H9 (cell line): ENCODE measurements around the gene TMEM38A. TPM values are rescaled to one million over a fixed set of nuclear protein-coding genes. Genes with fewer than 3 reads are reported as not detected.

Experiments
- DNase-seq: peaks from one replicate; pipeline ENCODE4 v3.0.0-alpha.2; 2017
- H2AFZ ChIP-seq: one replicate; pipeline ENCODE4 v1.6.1; 2013; ENCODE audit warnings: mild to moderate bottlenecking, low read length, control low read depth, moderate library complexity
- H2AK5ac ChIP-seq: 2 replicates; pipeline ENCODE4 v1.6.1; 2013; ENCODE audit warnings: low read length, control low read depth, mixed read lengths; ENCODE audit not compliant: insufficient read length
- H2BK120ac ChIP-seq: one replicate; pipeline ENCODE4 v1.6.1; 2013; ENCODE audit warnings: low read depth, mild to moderate bottlenecking, low read length, control low read depth, inconsistent platforms; ENCODE audit not compliant: poor library complexity, severe bottlenecking
- H2BK12ac ChIP-seq: 2 replicates; pipeline ENCODE4 v1.6.1; 2013; ENCODE audit warnings: low read length, control low read depth, mixed read lengths, low read depth; ENCODE audit not compliant: insufficient read length
- H2BK15ac ChIP-seq: 2 replicates; pipeline ENCODE4 v1.6.1; 2013; ENCODE audit warnings: low read depth, low read length, control low read depth
- H2BK20ac ChIP-seq: one replicate; pipeline ENCODE4 v1.6.1; 2013; ENCODE audit warnings: low read depth, mild to moderate bottlenecking, low read length, control low read depth, inconsistent platforms; ENCODE audit not compliant: poor library complexity, severe bottlenecking
- H2BK5ac ChIP-seq: 2 replicates; pipeline ENCODE4 v1.6.1; 2013; ENCODE audit warnings: low read length, control low read depth, mixed read lengths; ENCODE audit not compliant: insufficient read length
- H3K14ac ChIP-seq: 2 replicates; pipeline ENCODE4 v1.6.1; 2013; ENCODE audit warnings: low read length, control low read depth; ENCODE audit not compliant: insufficient read depth
- H3K18ac ChIP-seq: 2 replicates; pipeline ENCODE4 v1.6.1; 2013; ENCODE audit warnings: low read depth, mild to moderate bottlenecking, mixed read lengths, low read length, control low read depth; ENCODE audit not compliant: insufficient read length
- H3K23ac ChIP-seq: 2 replicates; pipeline ENCODE4 v1.6.1; 2013; ENCODE audit warnings: low read length, control low read depth, mixed read lengths, low read depth; ENCODE audit not compliant: insufficient read length
- H3K23me2 ChIP-seq: 2 replicates; pipeline ENCODE4 v1.6.1; 2013; ENCODE audit warnings: low read depth, mild to moderate bottlenecking, mixed read lengths, low read length, control low read depth; ENCODE audit not compliant: insufficient read length, poor library complexity, severe bottlenecking
- H3K27ac ChIP-seq: 2 replicates; pipeline ENCODE4 v1.5.1; 2013; ENCODE audit warnings: low read length, control low read depth, mixed read lengths, low read depth; ENCODE audit not compliant: insufficient read length
- H3K27me3 ChIP-seq: 2 replicates; pipeline ENCODE4 v1.6.1; 2013; ENCODE audit warnings: low read length, control low read depth, inconsistent platforms; ENCODE audit not compliant: insufficient read depth
- H3K4ac ChIP-seq: 2 replicates; pipeline ENCODE4 v1.6.1; 2013; ENCODE audit warnings: low read depth, mild to moderate bottlenecking, control low read depth, inconsistent platforms, low read length, moderate library complexity
- H3K4me1 ChIP-seq: 2 replicates; pipeline ENCODE4 v1.6.1; 2013; ENCODE audit warnings: low read length, control low read depth, inconsistent platforms; ENCODE audit not compliant: insufficient read depth
- H3K4me2 ChIP-seq: 2 replicates; pipeline ENCODE4 v1.6.1; 2013; ENCODE audit warnings: low read length, control low read depth, mixed read lengths; ENCODE audit not compliant: insufficient read length, insufficient read depth
- H3K56ac ChIP-seq: 2 replicates; pipeline ENCODE4 v1.6.1; 2013; ENCODE audit warnings: low read depth, mild to moderate bottlenecking, mixed read lengths, low read length, control low read depth; ENCODE audit not compliant: insufficient read length
- H3K79me1 ChIP-seq: 2 replicates; pipeline ENCODE4 v1.6.1; 2013; ENCODE audit warnings: low read depth, mild to moderate bottlenecking, moderate library complexity, low read length, control low read depth, inconsistent platforms; ENCODE audit not compliant: insufficient read depth, poor library complexity, severe bottlenecking
- H3K79me2 ChIP-seq: 2 replicates; pipeline ENCODE4 v1.6.1; 2013; ENCODE audit warnings: low read length, control low read depth, inconsistent platforms; ENCODE audit not compliant: insufficient read depth
- H3K9ac ChIP-seq: 2 replicates; pipeline ENCODE4 v1.6.1; 2013; ENCODE audit warnings: low read length, control low read depth, mixed read lengths; ENCODE audit not compliant: insufficient read length; ENCODE audit errors: extremely low read depth
- H3K9me3 ChIP-seq: one replicate; pipeline ENCODE4 v1.6.1; 2013; ENCODE audit warnings: low read depth, low read length, inconsistent platforms; ENCODE audit not compliant: control insufficient read depth
- H3T11ph ChIP-seq: one replicate; pipeline ENCODE4 v1.6.1; 2013; ENCODE audit warnings: mild to moderate bottlenecking, low read length, control low read depth, inconsistent platforms
- H4K20me1 ChIP-seq: one replicate; pipeline ENCODE4 v1.6.1; 2013; ENCODE audit not compliant: control insufficient read depth, insufficient read length, insufficient read depth
- H4K5ac ChIP-seq: 2 replicates; pipeline ENCODE4 v1.6.1; 2013; ENCODE audit warnings: low read depth, mild to moderate bottlenecking, mixed read lengths, low read length, control low read depth; ENCODE audit not compliant: insufficient read length
- H4K8ac ChIP-seq: replicated peaks from 2 replicates; pipeline ENCODE4 v1.6.1; 2013; ENCODE audit warnings: low read length, control low read depth, mixed read lengths, low read depth; ENCODE audit not compliant: insufficient read length
- H4K91ac ChIP-seq: 2 replicates; pipeline ENCODE4 v1.6.1; 2013; ENCODE audit warnings: low read depth, mild to moderate bottlenecking, moderate library complexity, mixed read lengths, low read length, control low read depth; ENCODE audit not compliant: insufficient read length
- H3K27ac Mint-ChIP-seq, 3 experiments: 2 replicates in 2 of 3; 3 replicates in 1 of 3; pipeline ENCODE4 v1.8.0; 2020 to 2021; ENCODE audit warnings: mixed read lengths in 3 of 3, mild to moderate bottlenecking in 1 of 3, moderate library complexity in 1 of 3
- H3K27me3 Mint-ChIP-seq: 2 replicates; pipeline ENCODE4 v1.8.0; 2021; ENCODE audit warnings: low read depth, mild to moderate bottlenecking, moderate library complexity, mixed read lengths
- H3K36me3 Mint-ChIP-seq, 3 experiments: 2 replicates in 2 of 3; 3 replicates in 1 of 3; pipeline ENCODE4 v1.8.0; 2020 to 2021; ENCODE audit warnings: low read depth in 3 of 3, mixed read lengths in 3 of 3; ENCODE audit not compliant: insufficient read depth in 1 of 3
- H3K4me1 Mint-ChIP-seq, 2 experiments: 2 replicates each; pipeline ENCODE4 v1.8.0; 2020; ENCODE audit warnings: mixed read lengths in 2 of 2
- H3K4me3 Mint-ChIP-seq, 2 experiments: 2 replicates in 1 of 2; 3 replicates in 1 of 2; pipeline ENCODE4 v1.8.0; 2020 to 2021; ENCODE audit warnings: mild to moderate bottlenecking in 2 of 2, mixed read lengths in 2 of 2, moderate library complexity in 1 of 2
- H3K9me3 Mint-ChIP-seq, 2 experiments: 2 replicates in 1 of 2; 3 replicates in 1 of 2; pipeline ENCODE4 v1.8.0; 2020; ENCODE audit warnings: mild to moderate bottlenecking in 2 of 2, mixed read lengths in 2 of 2, moderate library complexity in 1 of 2
- WGBS: extraction: QIAGEN DNeasy Blood & Tissue Kit; methylation state at CpG from one replicate; pipeline ENCODE4 v1.1.7; 2013; ENCODE audit warnings: missing lambda C conversion rate, low lambda C conversion rate, mixed read lengths; ENCODE audit not compliant: insufficient read length; ENCODE audit errors: extremely low coverage; 5-methylcytosine and 5-hydroxymethylcytosine counted together
- total RNA-seq: library from RNA; stranded (reverse); gene quantifications from 2 replicates; pipeline ENCODE4 v1.2.1, GENCODE V29; 2021
- TF ChIP-seq, protein P1 (sequence below): fragments of 200-600 bp; sonication (generic); conservative IDR thresholded peaks from 3 replicates; pipeline ENCODE4 v1.8.0; 2021; ENCODE audit warnings: antibody characterized with exemption, mild to moderate bottlenecking

Gene TMEM38A
- total RNA-seq, 1 experiment from 2014 or later = 7.4 TPM

DNA sequence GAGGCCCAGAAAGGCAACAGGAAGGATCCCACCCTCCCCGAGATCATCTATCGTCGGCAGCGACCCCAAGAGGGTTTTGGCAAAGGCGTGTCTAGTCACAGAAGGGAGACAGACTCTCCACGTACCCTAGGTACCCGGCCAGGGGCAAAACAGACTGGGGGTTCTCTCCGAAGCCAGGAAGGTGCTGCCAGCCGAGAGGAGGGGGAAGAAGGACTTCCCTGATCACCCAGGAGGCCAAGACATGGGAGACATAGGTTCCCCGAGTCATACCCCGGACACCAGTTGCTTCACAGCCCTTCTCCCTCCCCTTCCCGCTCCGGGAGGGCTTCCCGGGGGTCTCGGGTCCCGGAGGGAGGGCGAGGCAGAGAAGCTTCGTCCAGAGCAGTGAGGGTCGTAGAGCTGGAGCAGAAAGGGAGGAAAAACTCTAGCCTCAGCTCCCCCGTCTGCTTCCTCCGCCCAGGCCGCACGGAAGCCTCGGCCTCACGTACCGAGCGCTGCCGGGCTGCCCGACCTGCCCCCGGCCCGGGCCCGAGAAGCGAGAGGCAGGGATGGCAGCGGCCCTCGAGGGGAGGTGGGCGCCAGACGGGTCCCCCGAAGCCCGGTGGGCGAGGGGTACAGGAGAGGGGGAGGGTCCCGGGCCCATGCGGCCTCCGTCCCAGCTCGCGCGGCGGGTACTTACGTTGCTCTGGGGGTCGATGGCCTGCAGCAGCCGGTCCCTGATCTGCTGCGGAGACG is 33.6 kb upstream of the TMEM38A start:
- no peak overlapping the region for H2AFZ ChIP-seq
- H3K27ac ChIP-seq = no peak overlapping the region
- peaks cover 8% of the 10 kb centered on the region for H3K79me1 ChIP-seq
- Mint-ChIP-seq H3K4me3 (peak overlapping the region; percentile 86 to 94), H3K36me3 (peaks cover 4 to 21% (median 17%) of the 10 kb centered on the region in 3 experiments; a peak in 5 of 7 replicates), H3K4me1 (peaks cover 28 to 30% of the 10 kb centered on the region in 2 experiments), H3K27ac (peak overlapping the region; percentile 64 to 94 (median 82); a peak in 6 of 7 replicates), H3K9me3 (no peaks in the 10 kb centered on the region), H3K27me3 (no peaks in the 10 kb centered on the region)
- no peak overlapping the region for H3K4ac ChIP-seq
- H4K91ac ChIP-seq = no peak overlapping the region
- H3K4me2 ChIP-seq = peak overlapping the region; percentile 92
- H4K20me1 ChIP-seq = no peaks in the 10 kb centered on the region
- H3K4me1 ChIP-seq = no peaks in the 10 kb centered on the region
- H3K23me2 ChIP-seq = peaks cover 9% of the 10 kb centered on the region
- no peak overlapping the region; the same call in 1 of the 2 replicates for H3K14ac ChIP-seq
- H3K9ac ChIP-seq = peak overlapping the region; percentile 73
- no peak overlapping the region for H2BK120ac ChIP-seq
- no peak overlapping the region for H3K18ac ChIP-seq
- H2BK15ac ChIP-seq = no peak overlapping the region
- TF ChIP-seq, protein P1, sequence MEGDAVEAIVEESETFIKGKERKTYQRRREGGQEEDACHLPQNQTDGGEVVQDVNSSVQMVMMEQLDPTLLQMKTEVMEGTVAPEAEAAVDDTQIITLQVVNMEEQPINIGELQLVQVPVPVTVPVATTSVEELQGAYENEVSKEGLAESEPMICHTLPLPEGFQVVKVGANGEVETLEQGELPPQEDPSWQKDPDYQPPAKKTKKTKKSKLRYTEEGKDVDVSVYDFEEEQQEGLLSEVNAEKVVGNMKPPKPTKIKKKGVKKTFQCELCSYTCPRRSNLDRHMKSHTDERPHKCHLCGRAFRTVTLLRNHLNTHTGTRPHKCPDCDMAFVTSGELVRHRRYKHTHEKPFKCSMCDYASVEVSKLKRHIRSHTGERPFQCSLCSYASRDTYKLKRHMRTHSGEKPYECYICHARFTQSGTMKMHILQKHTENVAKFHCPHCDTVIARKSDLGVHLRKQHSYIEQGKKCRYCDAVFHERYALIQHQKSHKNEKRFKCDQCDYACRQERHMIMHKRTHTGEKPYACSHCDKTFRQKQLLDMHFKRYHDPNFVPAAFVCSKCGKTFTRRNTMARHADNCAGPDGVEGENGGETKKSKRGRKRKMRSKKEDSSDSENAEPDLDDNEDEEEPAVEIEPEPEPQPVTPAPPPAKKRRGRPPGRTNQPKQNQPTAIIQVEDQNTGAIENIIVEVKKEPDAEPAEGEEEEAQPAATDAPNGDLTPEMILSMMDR = no peak
- H3K79me2 ChIP-seq = peaks cover 36% of the 10 kb centered on the region; the same call in 1 of the 2 replicates
- H2BK20ac ChIP-seq = no peak overlapping the region
- WGBS = no CpG with 5 or more reads among the region's 52 CpGs
- no peak overlapping the region for H3T11ph ChIP-seq
- no peaks in the 10 kb centered on the region for H3K9me3 ChIP-seq
- no peak overlapping the region for H2BK5ac ChIP-seq
- no peaks in the 10 kb centered on the region for H3K27me3 ChIP-seq
- no peak overlapping the region for H2BK12ac ChIP-seq
- H4K5ac ChIP-seq = no peak overlapping the region
- no peak for DNase-seq
- H2AK5ac ChIP-seq = no peak overlapping the region
- H3K56ac ChIP-seq = no peak overlapping the region
- no peak overlapping the region for H4K8ac ChIP-seq
- no peak overlapping the region for H3K23ac ChIP-seq
